Breast epithelium (tissue), 3 donors: Measurements from ENCODE around the gene BACH2.

Source experiments
- POLR2A ChIP-seq: fragments of 450-650 bp; IDR thresholded peaks from one replicate; pipeline ENCODE4 v1.6.1; 2016; ENCODE audit warnings: antibody characterized with exemption, mild to moderate bottlenecking, moderate library complexity
- POLR2AphosphoS5 ChIP-seq, 3 donors: sonication (generic); formaldehyde crosslinking; IDR thresholded peaks; one replicate each; pipeline ENCODE4 v1.6.1; 2017; ENCODE audit warnings: antibody characterized with exemption in 3 of 3
- TF ChIP-seq, protein P1 (sequence below), 3 donors: fragments of 450-650 bp; IDR thresholded peaks; one replicate each; pipeline ENCODE4 v1.5.1; 2016 to 2017; ENCODE audit warnings: antibody characterized with exemption in 3 of 3, mild to moderate bottlenecking in 3 of 3, moderate library complexity in 3 of 3

DNA sequence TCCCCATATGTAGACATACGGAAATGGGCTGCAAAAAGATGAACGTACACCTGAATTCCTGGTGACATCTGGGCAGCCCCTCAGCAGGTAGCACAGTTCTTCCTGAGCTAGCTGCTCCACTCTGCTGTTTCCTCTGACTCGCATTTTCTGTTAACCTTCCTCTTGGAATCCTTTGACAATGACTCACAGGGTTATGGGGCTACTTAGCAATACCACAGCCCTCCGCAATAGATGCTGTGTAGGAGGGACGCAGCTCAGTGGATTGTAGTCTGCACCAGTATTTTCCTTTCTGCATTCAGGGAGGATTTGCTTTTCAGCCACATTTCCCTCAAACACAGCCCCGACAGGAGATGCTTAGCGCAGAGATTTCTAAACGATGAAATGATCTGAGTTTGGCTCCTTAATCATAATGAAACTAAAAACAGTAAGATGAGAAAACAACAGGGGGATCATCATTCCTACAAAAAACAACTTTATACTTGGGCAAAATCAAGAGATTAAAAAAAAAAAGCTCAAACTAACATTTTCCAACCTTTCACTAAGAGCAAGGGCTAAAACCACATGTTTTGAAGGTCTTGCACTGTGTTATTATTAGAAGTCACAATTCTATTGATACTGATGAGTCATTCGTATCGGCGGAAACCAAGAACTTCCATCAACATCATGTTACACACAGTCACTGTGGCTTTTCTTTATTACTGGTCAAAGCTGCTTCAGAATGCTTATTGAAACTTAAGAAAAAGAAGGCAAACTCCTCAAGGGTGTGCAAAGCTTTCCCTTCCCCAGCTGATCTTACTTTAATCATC lies 12.2 kb downstream of the BACH2 start:
- TF ChIP-seq, protein P1, sequence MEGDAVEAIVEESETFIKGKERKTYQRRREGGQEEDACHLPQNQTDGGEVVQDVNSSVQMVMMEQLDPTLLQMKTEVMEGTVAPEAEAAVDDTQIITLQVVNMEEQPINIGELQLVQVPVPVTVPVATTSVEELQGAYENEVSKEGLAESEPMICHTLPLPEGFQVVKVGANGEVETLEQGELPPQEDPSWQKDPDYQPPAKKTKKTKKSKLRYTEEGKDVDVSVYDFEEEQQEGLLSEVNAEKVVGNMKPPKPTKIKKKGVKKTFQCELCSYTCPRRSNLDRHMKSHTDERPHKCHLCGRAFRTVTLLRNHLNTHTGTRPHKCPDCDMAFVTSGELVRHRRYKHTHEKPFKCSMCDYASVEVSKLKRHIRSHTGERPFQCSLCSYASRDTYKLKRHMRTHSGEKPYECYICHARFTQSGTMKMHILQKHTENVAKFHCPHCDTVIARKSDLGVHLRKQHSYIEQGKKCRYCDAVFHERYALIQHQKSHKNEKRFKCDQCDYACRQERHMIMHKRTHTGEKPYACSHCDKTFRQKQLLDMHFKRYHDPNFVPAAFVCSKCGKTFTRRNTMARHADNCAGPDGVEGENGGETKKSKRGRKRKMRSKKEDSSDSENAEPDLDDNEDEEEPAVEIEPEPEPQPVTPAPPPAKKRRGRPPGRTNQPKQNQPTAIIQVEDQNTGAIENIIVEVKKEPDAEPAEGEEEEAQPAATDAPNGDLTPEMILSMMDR (IDR thresholded peaks at IDR 0.05), result no peak
- TF ChIP-seq POLR2AphosphoS5 (IDR thresholded peaks at IDR 0.05) (peak in 1 of 3 donors; percentile 24), POLR2A (no peak)
